GM13976 (cell line): ENCODE measurements around the gene KMT2B.
"Not testable (repeated sequence)": the region's sequence is repeated elsewhere in the genome, so short reads cannot be mapped to it uniquely, and the experiment has no call there.

Experiments used
- DNase-seq: peaks from one replicate; pipeline ENCODE4 v3.0.0; 2012; ENCODE audit warnings: low spot score
- in situ Hi-C: fragments of 300-500 bp; cut with MboI; formaldehyde crosslinking; loops from one replicate; pipeline ENCODE4 v1.12.0; 2022; ENCODE audit warnings: low sequenced_read_pairs, mixed read lengths, inconsistent platforms; ENCODE audit not compliant: unreplicated experiment
- TF ChIP-seq, protein P1 (sequence below): IDR thresholded peaks from 2 replicates; pipeline ENCODE4 v1.5.1; 2012; ENCODE audit warnings: borderline replicate concordance, mild to moderate bottlenecking; ENCODE audit not compliant: insufficient read depth; ENCODE audit errors: extremely low read depth, missing control alignments, control extremely low read depth

KMT2B gene

DNA sequence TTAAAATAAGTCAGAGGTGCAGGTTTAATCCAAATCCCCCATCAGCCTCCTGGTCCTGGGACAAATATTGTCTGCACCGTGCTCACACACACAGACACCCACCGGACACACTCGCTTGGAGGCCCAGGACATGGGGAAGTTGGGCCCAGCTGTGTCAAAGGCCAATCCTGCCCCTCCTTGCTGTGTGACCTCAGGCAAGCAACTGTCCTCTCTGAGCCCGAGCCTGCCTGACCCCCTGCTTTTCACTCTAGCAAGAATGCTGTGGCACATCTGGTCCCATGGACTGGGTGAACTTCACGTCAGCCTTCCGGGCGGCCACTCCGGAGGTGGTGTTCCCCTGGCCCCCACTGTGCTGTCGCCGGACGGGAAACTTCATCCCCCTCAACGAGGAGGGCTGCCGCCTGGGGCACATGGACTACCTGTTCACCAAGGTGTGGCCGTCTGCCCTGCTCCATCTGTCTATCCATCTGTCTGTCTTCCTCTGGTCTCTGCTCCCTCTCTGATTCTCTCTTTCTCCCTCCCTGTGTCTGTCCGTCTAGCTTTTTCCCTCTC lies 42.1 kb upstream of the KMT2B start:
- TF ChIP-seq, protein P1, sequence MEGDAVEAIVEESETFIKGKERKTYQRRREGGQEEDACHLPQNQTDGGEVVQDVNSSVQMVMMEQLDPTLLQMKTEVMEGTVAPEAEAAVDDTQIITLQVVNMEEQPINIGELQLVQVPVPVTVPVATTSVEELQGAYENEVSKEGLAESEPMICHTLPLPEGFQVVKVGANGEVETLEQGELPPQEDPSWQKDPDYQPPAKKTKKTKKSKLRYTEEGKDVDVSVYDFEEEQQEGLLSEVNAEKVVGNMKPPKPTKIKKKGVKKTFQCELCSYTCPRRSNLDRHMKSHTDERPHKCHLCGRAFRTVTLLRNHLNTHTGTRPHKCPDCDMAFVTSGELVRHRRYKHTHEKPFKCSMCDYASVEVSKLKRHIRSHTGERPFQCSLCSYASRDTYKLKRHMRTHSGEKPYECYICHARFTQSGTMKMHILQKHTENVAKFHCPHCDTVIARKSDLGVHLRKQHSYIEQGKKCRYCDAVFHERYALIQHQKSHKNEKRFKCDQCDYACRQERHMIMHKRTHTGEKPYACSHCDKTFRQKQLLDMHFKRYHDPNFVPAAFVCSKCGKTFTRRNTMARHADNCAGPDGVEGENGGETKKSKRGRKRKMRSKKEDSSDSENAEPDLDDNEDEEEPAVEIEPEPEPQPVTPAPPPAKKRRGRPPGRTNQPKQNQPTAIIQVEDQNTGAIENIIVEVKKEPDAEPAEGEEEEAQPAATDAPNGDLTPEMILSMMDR: no peak
- no peak for DNase-seq
- in situ Hi-C loops: no loop called here

DNA sequence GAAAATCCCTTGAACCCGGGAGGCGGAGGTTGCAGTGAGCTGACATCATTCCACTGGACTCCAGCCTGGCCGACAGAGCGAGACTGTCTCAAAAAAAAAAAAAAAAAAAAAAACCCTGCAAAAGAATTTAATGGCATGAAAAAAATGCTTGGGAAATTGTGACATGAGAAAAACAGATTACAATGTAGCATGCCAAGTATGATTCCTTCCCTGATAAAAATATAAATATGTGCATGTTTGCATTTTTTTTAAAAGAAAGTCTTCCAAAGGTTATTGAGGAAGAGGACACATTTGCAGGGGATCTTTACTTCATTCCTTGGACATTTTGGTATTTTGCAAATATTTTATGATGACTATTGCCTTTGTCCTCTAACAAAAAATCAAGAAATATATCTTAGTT lies 28.0 kb upstream of the KMT2B start:
- TF ChIP-seq, protein P1: no peak
- DNase-seq: no peak
- in situ Hi-C loops: no loop called here

DNA sequence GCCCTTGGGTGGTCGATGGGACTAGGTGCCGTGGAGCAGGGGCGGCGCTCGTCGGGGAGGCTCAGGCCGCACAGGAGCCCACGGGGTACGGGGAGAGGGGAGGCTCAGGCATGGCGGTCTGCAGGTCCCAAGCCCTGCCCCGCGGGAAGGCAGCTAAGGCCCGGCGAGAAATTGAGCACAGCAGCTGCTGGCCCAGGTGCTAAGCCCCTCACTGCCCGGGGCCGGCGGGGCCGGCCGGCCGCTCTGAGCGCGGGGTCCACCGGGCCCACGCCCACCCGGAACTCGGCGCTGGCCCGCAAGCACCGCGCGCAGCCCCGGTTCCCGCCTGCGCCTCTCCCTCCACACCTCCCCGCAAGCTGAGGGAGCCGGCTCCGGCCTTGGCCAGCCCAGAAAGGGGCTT lies 26.7 kb upstream of the KMT2B start:
- DNase-seq, in situ Hi-C loops: not testable (repeated sequence)

DNA sequence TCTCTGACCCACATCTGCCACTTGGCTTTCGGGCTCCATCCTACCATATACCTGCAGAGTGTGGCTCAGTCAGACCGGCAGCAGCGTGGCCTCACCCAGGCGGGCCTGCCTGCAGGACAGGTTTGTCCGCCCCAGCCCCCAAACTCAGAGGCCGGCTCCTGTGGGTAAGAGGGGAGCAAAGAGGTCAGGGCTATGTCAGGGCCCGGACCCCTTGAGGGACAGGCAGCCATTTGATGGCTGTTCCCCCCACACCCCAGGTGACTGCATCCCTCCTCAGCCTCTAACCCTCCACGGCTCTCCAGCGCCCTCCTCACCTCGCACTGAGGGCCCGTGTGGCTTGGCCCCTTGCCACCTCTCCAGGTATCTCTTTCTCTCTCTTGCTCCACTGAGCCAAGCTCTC lies 25.8 kb upstream of the KMT2B start:
- in situ Hi-C loops: no loop called here
- TF ChIP-seq, protein P1: no peak
- no peak for DNase-seq

DNA sequence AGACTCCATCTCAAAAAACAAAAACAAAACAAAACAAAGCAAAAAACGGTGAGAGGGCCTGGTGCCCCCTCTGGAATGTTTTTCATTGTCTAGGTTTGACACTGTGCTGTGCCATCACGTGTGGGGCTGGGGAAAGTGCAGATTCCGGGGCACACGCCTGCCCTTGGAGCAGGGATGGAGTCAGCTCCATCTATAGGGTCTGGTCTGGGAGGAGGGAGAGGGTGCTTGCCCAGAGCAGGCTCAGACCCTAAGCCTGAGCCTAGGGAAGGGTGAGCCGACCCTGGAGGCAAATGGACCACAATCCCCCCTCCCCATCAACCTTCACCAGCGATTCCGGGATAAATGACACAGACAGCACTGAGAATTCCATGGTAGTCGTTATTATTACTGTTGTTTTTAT lies 24.4 kb upstream of the KMT2B start:
- no peak for DNase-seq
- TF ChIP-seq, protein P1: no peak
- in situ Hi-C loops: no loop called here

DNA sequence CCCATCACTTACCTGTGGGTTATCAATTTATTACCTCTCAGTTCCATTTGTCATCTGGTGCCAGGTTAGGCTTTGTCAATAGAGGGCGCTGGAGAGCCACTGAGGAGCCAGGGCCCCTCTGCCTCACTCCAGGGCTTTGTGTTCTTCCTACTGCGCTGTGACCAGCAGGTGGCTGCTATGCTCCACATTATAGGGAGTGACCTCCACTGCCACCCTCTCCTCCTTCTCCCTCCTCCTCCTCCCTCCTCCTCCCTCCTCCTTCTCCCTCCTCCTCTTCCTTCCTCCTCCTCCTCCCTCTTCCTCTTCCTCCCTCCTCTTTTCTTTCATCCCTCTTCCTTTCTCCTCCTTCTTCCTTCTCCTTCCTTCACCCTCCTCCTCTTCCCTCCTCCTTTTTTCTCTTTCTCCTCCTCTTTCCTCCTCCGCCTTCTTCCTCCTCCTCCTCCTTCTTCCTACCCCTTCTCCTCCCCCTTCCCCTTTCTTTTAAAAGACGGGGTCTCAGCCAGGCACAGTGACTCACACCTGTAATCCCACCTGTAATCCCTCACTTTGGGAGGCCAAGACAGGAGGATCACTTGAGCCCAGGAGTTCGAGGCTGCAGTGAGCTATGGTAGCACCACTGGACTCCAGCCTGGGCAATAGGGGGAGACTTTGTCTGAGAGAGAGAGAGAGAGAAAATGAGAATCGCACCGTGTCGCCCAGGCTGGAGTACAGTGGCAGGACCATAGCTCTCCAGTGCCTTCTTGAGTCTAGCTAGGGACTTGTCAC lies 23.8 kb upstream of the KMT2B start:
- in situ Hi-C loops: no loop called here
- TF ChIP-seq, protein P1: peak; percentile 99
- peak; percentile 86 for DNase-seq

DNA sequence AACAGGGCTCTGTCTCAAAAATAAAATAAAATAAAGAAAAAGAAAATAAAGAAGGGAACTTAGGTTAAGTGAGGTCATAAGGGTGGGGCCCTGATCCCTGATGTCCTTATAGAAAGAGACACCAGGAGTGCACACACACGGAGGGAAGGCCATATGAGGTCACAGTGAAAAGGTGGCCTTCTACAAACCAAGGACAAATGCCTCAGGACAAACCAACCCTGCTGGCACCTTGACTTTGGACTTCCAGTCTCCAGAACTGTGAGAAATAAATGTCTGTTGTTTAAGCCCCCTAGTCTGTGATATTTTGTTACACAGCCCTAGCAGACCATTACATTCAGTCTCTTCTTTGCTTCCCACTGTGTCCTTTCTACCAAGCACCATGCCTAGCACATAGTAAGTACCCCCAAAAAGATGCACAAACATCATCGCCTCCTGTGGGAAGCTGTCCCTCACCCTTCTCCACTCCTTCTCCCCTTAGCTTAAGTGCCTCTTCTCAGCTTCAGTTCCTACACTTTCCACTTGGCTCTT lies 21.8 kb upstream of the KMT2B start:
- in situ Hi-C loops: no loop called here
- DNase-seq: no peak
- TF ChIP-seq, protein P1: no peak
